ENCODE results near the gene C9orf50.

Gene C9orf50

DNA sequence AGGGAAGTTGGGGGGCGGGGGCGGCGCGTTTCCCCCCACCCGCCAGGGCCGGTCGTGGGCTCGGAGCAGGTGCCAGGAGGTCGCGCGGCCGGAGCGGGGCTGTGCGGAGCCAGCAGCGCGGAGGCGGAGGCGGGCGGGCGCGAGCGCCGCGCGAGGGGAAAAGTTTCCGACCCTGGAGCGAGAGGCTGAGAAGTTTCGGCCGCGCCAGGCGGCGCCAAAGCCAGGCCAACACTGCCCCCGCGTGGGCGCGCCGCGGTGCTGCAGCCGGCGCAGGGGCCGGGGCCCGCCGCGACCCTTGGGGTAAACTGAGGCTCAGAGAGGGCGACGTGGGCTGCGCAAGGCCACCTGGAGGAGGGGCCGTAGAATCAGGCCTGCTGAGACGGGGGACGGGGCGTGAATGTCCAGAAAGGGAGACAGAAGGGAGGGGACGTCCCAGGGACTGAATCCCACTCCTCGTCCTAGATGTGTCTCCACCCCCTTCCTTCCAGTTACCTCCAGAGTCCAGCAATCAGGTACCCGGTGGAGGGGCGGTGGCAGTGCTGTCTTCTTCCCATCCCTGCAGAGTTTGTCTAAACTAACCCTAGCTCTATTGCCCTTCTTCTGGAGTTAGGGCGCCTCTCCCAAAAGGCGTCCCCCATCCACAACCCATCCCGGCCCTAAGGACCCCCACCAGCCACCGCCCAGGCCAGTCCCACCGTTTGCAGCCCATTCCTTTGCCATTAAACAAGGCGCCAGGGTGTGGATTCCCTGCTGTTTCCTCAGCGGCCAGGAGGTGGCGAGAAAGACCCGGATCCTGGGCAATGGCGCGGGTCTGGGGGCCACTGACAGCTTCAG lies 10.2 kb downstream of the C9orf50 start:
- peak overlapping the region; percentile 56 to 61 for H3K4me3 ChIP-seq (replicated peaks in 1 of 2; ENCODE audit: low read depth in 2 of 2, low read length in 2 of 2)
- peak; percentile 81 for TF ChIP-seq CTCF (IDR thresholded peaks at IDR 0.05; ENCODE audit: low read depth, low read length)
- peak; percentile 68 to 76 for DNase-seq (ENCODE audit: low read depth in 2 of 2)

DNA sequence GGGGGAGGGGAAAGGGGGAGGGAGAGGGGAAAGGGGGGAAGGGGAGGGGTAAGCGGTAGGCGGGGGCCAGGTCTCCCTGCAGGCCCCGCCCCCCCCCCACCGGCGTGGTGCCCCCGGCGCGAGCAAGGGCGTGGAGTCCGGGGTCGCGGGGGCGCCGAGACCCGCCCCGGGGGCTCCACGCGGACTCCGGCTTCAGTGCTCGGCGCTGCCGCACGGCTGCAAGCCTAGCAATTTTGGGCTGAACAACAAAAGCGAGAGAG lies 10.8 kb downstream of the C9orf50 start:
- TF ChIP-seq CTCF (IDR thresholded peaks at IDR 0.05; ENCODE audit: low read depth, low read length) = no peak
- H3K4me3 ChIP-seq (replicated peaks in 1 of 2; ENCODE audit: low read depth in 2 of 2, low read length in 2 of 2) = peak overlapping the region; percentile 44 to 57
- no peak for DNase-seq (ENCODE audit: low read depth in 2 of 2)

DNA sequence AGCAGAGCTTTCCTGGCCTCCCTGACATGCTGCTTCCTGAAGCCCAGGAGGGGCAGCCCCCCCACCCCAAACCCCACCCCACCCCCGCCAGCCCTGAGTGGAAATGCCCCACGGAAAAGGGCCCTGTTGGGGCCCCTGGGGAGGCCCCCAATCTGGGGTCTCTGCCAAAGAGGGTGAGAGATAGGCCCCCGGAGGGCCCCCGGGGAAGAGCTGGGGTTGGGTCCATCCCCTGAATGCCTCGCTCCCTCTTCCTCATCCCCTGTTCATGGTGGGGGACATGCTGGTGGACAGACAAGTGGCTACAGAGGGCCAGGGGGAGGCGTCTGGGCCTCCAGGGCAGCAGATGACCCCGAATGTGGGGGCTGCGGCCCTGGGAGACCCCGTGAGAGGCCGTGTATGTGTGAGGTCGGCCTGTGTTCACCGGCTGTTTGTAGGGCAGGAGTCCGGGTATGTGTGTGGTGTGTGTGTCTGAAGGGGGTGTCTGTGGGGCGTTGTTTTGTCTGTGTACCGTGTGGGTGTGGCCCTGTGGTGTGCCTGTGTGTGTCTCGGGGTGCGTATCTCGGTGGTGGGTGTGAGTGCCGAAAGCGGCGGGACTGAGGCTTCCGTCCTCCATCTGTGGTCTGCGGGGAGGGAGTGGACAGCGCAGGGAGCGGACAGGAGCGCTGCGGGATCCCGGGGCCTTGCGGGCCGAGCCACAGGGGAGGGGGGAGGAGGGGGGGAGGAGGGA lies 11.3 kb downstream of the C9orf50 start:
- TF ChIP-seq CTCF (IDR thresholded peaks at IDR 0.05; ENCODE audit: low read depth, low read length) = no peak
- peak; percentile 41 to 50 for DNase-seq (ENCODE audit: low read depth in 2 of 2)
- peak overlapping the region; percentile 2 to 24 for H3K4me3 ChIP-seq (replicated peaks in 1 of 2; ENCODE audit: low read depth in 2 of 2, low read length in 2 of 2)

GRCh38 chr9:129608561-129609481 lies 12.1 kb downstream of the C9orf50 start:
- H3K4me3 ChIP-seq (replicated peaks in 1 of 2; ENCODE audit: low read depth in 2 of 2, low read length in 2 of 2) = no peak overlapping the region

DNA sequence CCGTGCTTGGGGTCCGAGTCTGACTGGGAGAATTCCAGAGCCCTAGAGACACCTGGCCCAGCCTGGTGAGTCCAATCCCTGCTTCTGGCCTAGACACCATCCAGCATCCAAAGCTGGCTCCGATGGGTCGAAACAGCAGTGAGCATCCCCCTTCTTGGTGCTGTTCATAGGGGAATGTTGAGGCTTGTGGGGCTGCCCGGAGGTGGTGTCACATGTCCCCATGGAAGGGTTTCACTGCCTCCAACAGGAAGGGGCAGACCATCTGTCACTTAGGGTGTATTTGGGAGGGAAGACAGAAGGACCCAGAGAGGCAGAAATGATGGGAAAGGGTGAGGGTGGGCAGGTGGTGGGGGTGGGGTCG lies 13.9 kb downstream of the C9orf50 start:
- no peak for DNase-seq (ENCODE audit: low read depth in 2 of 2)
- no peak overlapping the region for H3K4me3 ChIP-seq (replicated peaks in 1 of 2; ENCODE audit: low read depth in 2 of 2, low read length in 2 of 2)
- TF ChIP-seq CTCF (IDR thresholded peaks at IDR 0.05; ENCODE audit: low read depth, low read length) = no peak

More at GRCh38 chr9:129608561-129609481, 12.1 kb downstream of the C9orf50 start:
- no peak for DNase-seq (ENCODE audit: low read depth in 2 of 2)
- no peak for TF ChIP-seq CTCF (IDR thresholded peaks at IDR 0.05; ENCODE audit: low read depth, low read length)

DNA sequence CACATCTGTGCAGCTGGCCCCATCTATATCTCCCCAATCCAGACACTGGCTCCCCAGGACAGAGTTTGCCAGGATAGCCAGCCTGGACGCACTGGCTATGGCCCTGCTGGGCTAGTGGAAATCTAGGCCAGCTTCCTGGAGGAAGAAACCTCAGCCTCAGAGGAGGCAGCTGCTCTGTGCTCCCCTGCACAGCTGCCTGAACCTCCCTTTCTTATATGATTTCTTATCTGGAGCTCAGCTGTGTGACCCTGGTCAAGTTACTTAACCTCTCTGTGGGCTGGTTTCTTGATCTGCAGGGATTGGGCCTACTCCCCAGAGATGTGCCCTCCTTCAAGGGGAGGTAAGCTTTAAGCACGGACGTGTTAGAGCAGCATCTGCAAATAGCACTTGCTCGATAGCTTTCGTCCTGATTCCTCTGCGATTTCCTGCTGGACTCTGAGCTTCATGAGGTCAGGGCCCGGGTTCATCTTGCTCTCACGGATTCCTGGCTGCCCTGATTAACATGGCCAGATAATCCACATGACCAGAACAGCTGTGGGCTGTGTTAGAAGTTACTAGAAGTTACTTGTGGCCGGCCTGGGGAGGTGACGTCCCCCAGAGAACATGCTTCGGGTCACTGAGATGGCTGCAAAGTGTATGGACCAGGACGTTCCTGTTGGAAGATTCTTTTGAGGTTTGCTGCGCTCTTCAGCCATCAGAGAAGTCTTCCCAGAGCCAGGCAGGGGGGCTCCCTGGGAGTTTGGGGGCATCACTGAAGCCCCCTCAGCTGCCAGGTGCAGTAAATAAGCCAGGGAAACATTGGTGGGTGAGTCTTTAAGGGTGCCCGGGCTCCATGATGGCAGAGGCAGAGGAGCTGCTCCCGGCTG lies 14.5 kb downstream of the C9orf50 start:
- no peak overlapping the region for H3K4me3 ChIP-seq (replicated peaks in 1 of 2; ENCODE audit: low read depth in 2 of 2, low read length in 2 of 2)
- DNase-seq (ENCODE audit: low read depth in 2 of 2) = peak; percentile 33 to 47
- no peak for TF ChIP-seq CTCF (IDR thresholded peaks at IDR 0.05; ENCODE audit: low read depth, low read length)

Data from cardiac fibroblast (primary cell).